Measurements from ENCODE around the gene THAP3.

GRCh38 chr1:6646499-6647148 is 22.0 kb downstream of the THAP3 start:
- TF ChIP-seq CTCF (IDR thresholded peaks at IDR 0.05; ENCODE audit: low read length): peak; percentile 66
- TF ChIP-seq EZH2 (IDR thresholded peaks at IDR 0.05; ENCODE audit: borderline replicate concordance, low read length): no peak
